Measurements from ENCODE around the gene C3orf20.

GRCh38 chr3:14658978-14659377 is 16.0 kb upstream of the C3orf20 start:
- no peak for TF ChIP-seq EP300 (IDR thresholded peaks at IDR 0.05)
- no peak for TF ChIP-seq POLR2A (IDR thresholded peaks at IDR 0.05)

All from tibial nerve (tissue), 3 donors.